GM10248 (cell line): Measurements from ENCODE around the gene GLB1L3.

ENCODE experiments used
- CTCF ChIA-PET: fragments of 300-600 bp; sonication (Branson Sonifier 250); formaldehyde crosslinking; extraction: SDS; loops from one replicate; lab custom pipeline; 2021; ENCODE audit warnings: antibody characterized with exemption; lab: Yijun Ruan, JAX
- POLR2A ChIA-PET: fragments of 350-650 bp; sonication (Branson Sonifier 250); formaldehyde crosslinking; extraction: SDS; loops from one replicate; lab custom pipeline; 2020; ENCODE audit warnings: antibody characterized with exemption; lab: Yijun Ruan, JAX
- DNase-seq: peaks from one replicate; pipeline ENCODE4 v3.0.0; 2012; ENCODE audit errors: extremely low spot score
- CTCF ChIP-seq: IDR thresholded peaks from 2 replicates; pipeline ENCODE4 v1.5.1; 2012; ENCODE audit warnings: mild to moderate bottlenecking, low read depth; ENCODE audit errors: extremely low read depth, missing control alignments, control extremely low read depth

GLB1L3 gene

GRCh38 chr11:134246678-134247077 lies 29.5 kb upstream of the GLB1L3 start:
- ChIA-PET CTCF (no interaction called here), POLR2A (no interaction called here)
- no peak for DNase-seq
- no peak for TF ChIP-seq CTCF

- CTCF ChIA-PET: interaction anchor here (0.8 to 1.2 kb wide), 3 partner anchors 8 to 37 kb away, joined by 3 to 4 read pairs (median 3); no protein-coding TSS in a partner anchor
- no peak for TF ChIP-seq CTCF
- DNase-seq: no peak
- POLR2A ChIA-PET: no interaction called here
These were observed 27.2 kb upstream of the GLB1L3 start for GRCh38 chr11:134248910-134249480.

- no peak for TF ChIP-seq CTCF
- ChIA-PET POLR2A (no interaction called here), CTCF (interaction anchor here (1.9 to 5.5 kb wide), 2 partner anchors 10 to 13 kb away, joined by 11 to 46 read pairs; no protein-coding TSS in a partner anchor)
- DNase-seq: no peak
These were observed 25.9 kb upstream of the GLB1L3 start for GRCh38 chr11:134250246-134250645.

- ChIA-PET CTCF (interaction anchor here (1.9 to 5.5 kb wide), 2 partner anchors 10 to 13 kb away, joined by 11 to 46 read pairs; no protein-coding TSS in a partner anchor), POLR2A (no interaction called here)
- TF ChIP-seq CTCF: no peak
- DNase-seq: no peak
These were observed 25.5 kb upstream of the GLB1L3 start for GRCh38 chr11:134250675-134251074.

- POLR2A ChIA-PET: no interaction called here
These were observed 23.6 kb upstream of the GLB1L3 start for GRCh38 chr11:134252346-134253187.

More at GRCh38 chr11:134252346-134253187, 23.6 kb upstream of the GLB1L3 start:
- TF ChIP-seq CTCF: no peak
- DNase-seq: no peak
- CTCF ChIA-PET: interaction anchor here (1.0 to 5.5 kb wide), 5 partner anchors 8 to 53 kb away, joined by 3 to 46 read pairs (median 5); partner anchors contain the start of gene GLB1L3
